ENCODE results near the gene SPPL3.

- TF ChIP-seq, protein P1, sequence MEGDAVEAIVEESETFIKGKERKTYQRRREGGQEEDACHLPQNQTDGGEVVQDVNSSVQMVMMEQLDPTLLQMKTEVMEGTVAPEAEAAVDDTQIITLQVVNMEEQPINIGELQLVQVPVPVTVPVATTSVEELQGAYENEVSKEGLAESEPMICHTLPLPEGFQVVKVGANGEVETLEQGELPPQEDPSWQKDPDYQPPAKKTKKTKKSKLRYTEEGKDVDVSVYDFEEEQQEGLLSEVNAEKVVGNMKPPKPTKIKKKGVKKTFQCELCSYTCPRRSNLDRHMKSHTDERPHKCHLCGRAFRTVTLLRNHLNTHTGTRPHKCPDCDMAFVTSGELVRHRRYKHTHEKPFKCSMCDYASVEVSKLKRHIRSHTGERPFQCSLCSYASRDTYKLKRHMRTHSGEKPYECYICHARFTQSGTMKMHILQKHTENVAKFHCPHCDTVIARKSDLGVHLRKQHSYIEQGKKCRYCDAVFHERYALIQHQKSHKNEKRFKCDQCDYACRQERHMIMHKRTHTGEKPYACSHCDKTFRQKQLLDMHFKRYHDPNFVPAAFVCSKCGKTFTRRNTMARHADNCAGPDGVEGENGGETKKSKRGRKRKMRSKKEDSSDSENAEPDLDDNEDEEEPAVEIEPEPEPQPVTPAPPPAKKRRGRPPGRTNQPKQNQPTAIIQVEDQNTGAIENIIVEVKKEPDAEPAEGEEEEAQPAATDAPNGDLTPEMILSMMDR (IDR thresholded peaks at IDR 0.05; ENCODE audit: low read depth, low read length, poor library complexity, severe bottlenecking) = no peak
- TF ChIP-seq EZH2phosphoT487 (IDR thresholded peaks at IDR 0.05; ENCODE audit: borderline replicate concordance, low read length) = no peak
Measured at GRCh38 chr12:120762086-120762485, 142.1 kb downstream of the SPPL3 start.
